ENCODE data around the gene PODN.

DNA sequence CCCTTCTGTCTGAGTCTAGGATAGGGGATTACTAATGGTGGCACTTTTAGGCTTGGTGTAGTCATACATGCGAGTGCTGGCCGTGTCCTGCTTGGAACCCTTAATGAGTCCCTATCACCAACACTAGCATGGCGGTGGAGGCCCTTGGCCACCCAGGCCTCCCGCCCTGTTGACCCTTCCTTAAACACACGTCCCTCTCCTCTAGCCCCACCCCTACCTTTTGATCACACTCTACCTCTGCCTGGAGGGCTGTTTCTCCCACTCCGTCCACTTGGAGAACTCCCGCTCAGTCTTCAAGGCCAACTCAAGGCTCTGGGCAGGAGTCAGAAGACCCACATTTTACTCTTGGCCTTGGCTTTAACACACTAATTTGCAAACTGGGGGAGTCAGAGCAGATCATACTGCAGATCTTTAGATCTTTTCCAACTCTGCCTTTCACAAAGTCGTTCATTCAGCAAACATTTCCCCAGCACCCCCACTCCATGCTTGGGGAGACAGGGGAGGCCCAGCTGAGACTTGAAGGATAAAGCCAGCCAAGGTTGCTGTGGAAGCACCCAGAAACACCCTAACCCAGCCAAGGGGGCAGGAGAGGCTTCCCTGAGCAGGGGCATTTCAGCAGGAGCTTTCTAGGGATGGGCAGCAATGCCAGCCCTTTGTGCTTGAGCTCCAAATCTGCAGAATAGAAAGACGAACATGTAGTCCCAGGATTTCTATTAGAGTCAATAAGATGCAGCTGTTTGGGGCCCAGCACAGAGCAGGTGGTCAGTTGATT is 1.9 kb downstream of the PODN start:
- TF ChIP-seq, protein P1, sequence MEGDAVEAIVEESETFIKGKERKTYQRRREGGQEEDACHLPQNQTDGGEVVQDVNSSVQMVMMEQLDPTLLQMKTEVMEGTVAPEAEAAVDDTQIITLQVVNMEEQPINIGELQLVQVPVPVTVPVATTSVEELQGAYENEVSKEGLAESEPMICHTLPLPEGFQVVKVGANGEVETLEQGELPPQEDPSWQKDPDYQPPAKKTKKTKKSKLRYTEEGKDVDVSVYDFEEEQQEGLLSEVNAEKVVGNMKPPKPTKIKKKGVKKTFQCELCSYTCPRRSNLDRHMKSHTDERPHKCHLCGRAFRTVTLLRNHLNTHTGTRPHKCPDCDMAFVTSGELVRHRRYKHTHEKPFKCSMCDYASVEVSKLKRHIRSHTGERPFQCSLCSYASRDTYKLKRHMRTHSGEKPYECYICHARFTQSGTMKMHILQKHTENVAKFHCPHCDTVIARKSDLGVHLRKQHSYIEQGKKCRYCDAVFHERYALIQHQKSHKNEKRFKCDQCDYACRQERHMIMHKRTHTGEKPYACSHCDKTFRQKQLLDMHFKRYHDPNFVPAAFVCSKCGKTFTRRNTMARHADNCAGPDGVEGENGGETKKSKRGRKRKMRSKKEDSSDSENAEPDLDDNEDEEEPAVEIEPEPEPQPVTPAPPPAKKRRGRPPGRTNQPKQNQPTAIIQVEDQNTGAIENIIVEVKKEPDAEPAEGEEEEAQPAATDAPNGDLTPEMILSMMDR (IDR thresholded peaks at IDR 0.05), result no peak
- TF ChIP-seq POLR2AphosphoS5 (IDR thresholded peaks at IDR 0.05), result no peak
